ENCODE results near the gene ANKS1A.

GRCh38 chr6:34920097-34920496 is 31.0 kb downstream of the ANKS1A start:
- no peak for TF ChIP-seq GATA2 (CRISPR knock-in tag; IDR thresholded peaks at IDR 0.05)
- no peak for TF ChIP-seq CTCF (IDR thresholded peaks at IDR 0.05)
- TF ChIP-seq EP300 (IDR thresholded peaks at IDR 0.05; ENCODE audit: borderline replicate concordance in 1 of 2, low read depth in 1 of 2, low read length in 1 of 2) = no peak
- no peak for TF ChIP-seq ELF1 (IDR thresholded peaks at IDR 0.05)
- TF ChIP-seq MXI1 (IDR thresholded peaks at IDR 0.05; ENCODE audit: low read depth, low read length) = no peak
- TF ChIP-seq TAF1 (IDR thresholded peaks at IDR 0.05; ENCODE audit: borderline replicate concordance, low read depth, low read length) = no peak
